HG02870 (cell line): ENCODE measurements around the gene COL1A1.

Source experiments
- ATAC-seq: cut with Tn5 transposase; IDR thresholded peaks from one replicate; pipeline ENCODE4 v1.9.1; 2021; ENCODE audit warnings: mild to moderate bottlenecking, moderate library complexity; ENCODE audit not compliant: unreplicated experiment

COL1A1 gene

GRCh38 chr17:50174444-50174843 lies 27.0 kb downstream of the COL1A1 start:
- ATAC-seq: no peak

GRCh38 chr17:50173335-50173941 lies 28.0 kb downstream of the COL1A1 start:
- ATAC-seq: no peak

GRCh38 chr17:50172936-50173334 lies 28.5 kb downstream of the COL1A1 start:
- ATAC-seq: no peak

GRCh38 chr17:50172130-50172529 lies 29.3 kb downstream of the COL1A1 start:
- ATAC-seq: no peak

GRCh38 chr17:50171371-50172071 lies 29.9 kb downstream of the COL1A1 start:
- no peak for ATAC-seq

- peak; percentile 41 for ATAC-seq
Measured at GRCh38 chr17:50170662-50171370, 30.6 kb downstream of the COL1A1 start.

GRCh38 chr17:50169881-50170459 lies 31.5 kb downstream of the COL1A1 start:
- ATAC-seq: no peak

GRCh38 chr17:50169121-50169764 lies 32.2 kb downstream of the COL1A1 start:
- ATAC-seq: no peak

GRCh38 chr17:50168319-50168718 lies 33.1 kb downstream of the COL1A1 start:
- no peak for ATAC-seq

GRCh38 chr17:50167371-50167770 lies 34.1 kb downstream of the COL1A1 start:
- no peak for ATAC-seq

GRCh38 chr17:50166518-50167181 lies 34.8 kb downstream of the COL1A1 start:
- ATAC-seq: no peak

- ATAC-seq: no peak
Measured at GRCh38 chr17:50165867-50166517, 35.4 kb downstream of the COL1A1 start, which contains the start of gene SGCA. SGCA (plus strand) TSS chr17:50166005; CDS start chr17:50166041, 36 bp downstream.

GRCh38 chr17:50165466-50165865 lies 36.0 kb downstream of the COL1A1 start:
- ATAC-seq: no peak

- no peak for ATAC-seq
Measured at GRCh38 chr17:50165066-50165465, 36.4 kb downstream of the COL1A1 start.

GRCh38 chr17:50164697-50164988 lies 36.8 kb downstream of the COL1A1 start:
- no peak for ATAC-seq

- ATAC-seq: no peak
Measured at GRCh38 chr17:50163843-50164696, 37.4 kb downstream of the COL1A1 start.

GRCh38 chr17:50162466-50163254 lies 38.8 kb downstream of the COL1A1 start:
- ATAC-seq: no peak

- no peak for ATAC-seq
Measured at GRCh38 chr17:50161911-50162288, 39.5 kb downstream of the COL1A1 start.
